GM12891 (cell line): ENCODE results near the gene HARBI1.

Experiments
- DNase-seq: peaks from one replicate; pipeline ENCODE4 v3.0.0; 2011; ENCODE audit warnings: low spot score; ENCODE audit not compliant: insufficient read length
- FAIRE-seq: peaks from 2 replicates; lab custom pipeline; 2011; peaks lifted over from hg19 to GRCh38; lab: Jason Lieb, UNC
- PAX5 ChIP-seq: IDR thresholded peaks from 2 replicates; pipeline ENCODE4 v1.6.1; 2011; ENCODE audit warnings: low read length, moderate library complexity, mild to moderate bottlenecking; ENCODE audit not compliant: insufficient read depth, severe bottlenecking
- POLR2A ChIP-seq: IDR thresholded peaks from 2 replicates; pipeline ENCODE4 v1.6.1; 2011; ENCODE audit warnings: low read depth, low read length, control low read depth
- POLR2AphosphoS5 ChIP-seq: IDR thresholded peaks from 2 replicates; pipeline ENCODE4 v1.6.1; 2011; ENCODE audit warnings: low read depth, low read length, control low read depth
- POU2F2 ChIP-seq: IDR thresholded peaks from 2 replicates; pipeline ENCODE4 v1.6.1; 2011; ENCODE audit warnings: low read depth, mild to moderate bottlenecking, control low read depth, low read length, moderate library complexity
- SPI1 ChIP-seq: IDR thresholded peaks from 2 replicates; pipeline ENCODE4 v1.6.1; 2011; ENCODE audit warnings: low read depth, low read length, control low read depth
- TAF1 ChIP-seq: IDR thresholded peaks from 2 replicates; pipeline ENCODE4 v1.6.1; 2011; ENCODE audit warnings: low read depth, low read length, control low read depth

HARBI1 gene

GRCh38 chr11:46635557-46636139 lies 18.6 kb upstream of the HARBI1 start:
- no peak for DNase-seq
- TF ChIP-seq TAF1 (no peak), SPI1 (no peak), POU2F2 (no peak), POLR2A (no peak), POLR2AphosphoS5 (no peak), PAX5 (no peak)
- no peak for FAIRE-seq

- DNase-seq (no peak), FAIRE-seq (no peak)
- TF ChIP-seq POU2F2 (no peak), POLR2A (no peak), SPI1 (no peak), POLR2AphosphoS5 (no peak), TAF1 (no peak), PAX5 (no peak)
These were observed 16.5 kb upstream of the HARBI1 start for GRCh38 chr11:46633291-46634217.

- TF ChIP-seq SPI1 (no peak), POLR2AphosphoS5 (no peak), POU2F2 (no peak), TAF1 (no peak), POLR2A (no peak), PAX5 (no peak)
- no peak for FAIRE-seq
- no peak for DNase-seq
These were observed 15.5 kb upstream of the HARBI1 start for GRCh38 chr11:46632502-46632901.

GRCh38 chr11:46631676-46632075 lies 14.6 kb upstream of the HARBI1 start:
- no peak for TF ChIP-seq SPI1
- no peak for TF ChIP-seq POLR2A
- no peak for TF ChIP-seq POU2F2
- no peak for TF ChIP-seq PAX5
- TF ChIP-seq TAF1: no peak
- no peak for TF ChIP-seq POLR2AphosphoS5
- no peak for DNase-seq
- FAIRE-seq: no peak

- TF ChIP-seq PAX5 (no peak), TAF1 (no peak), POLR2AphosphoS5 (no peak), POU2F2 (no peak), POLR2A (no peak), SPI1 (no peak)
- no peak for FAIRE-seq
- no peak for DNase-seq
These were observed 13.2 kb upstream of the HARBI1 start for GRCh38 chr11:46630237-46630636.

- FAIRE-seq (no peak), DNase-seq (no peak)
- no peak for TF ChIP-seq SPI1
- TF ChIP-seq TAF1: no peak
- TF ChIP-seq PAX5: no peak
- no peak for TF ChIP-seq POLR2A
- TF ChIP-seq POLR2AphosphoS5: no peak
- TF ChIP-seq POU2F2: no peak
These were observed 11.9 kb upstream of the HARBI1 start for GRCh38 chr11:46628961-46629360.

- no peak for DNase-seq
- FAIRE-seq: no peak
- no peak for TF ChIP-seq POLR2AphosphoS5
- TF ChIP-seq POU2F2: no peak
- no peak for TF ChIP-seq TAF1
- no peak for TF ChIP-seq POLR2A
- no peak for TF ChIP-seq PAX5
- no peak for TF ChIP-seq SPI1
These were observed 8.4 kb upstream of the HARBI1 start for GRCh38 chr11:46625406-46625805.

- no peak for DNase-seq
- no peak for TF ChIP-seq POLR2AphosphoS5
- no peak for TF ChIP-seq POU2F2
- no peak for TF ChIP-seq POLR2A
- no peak for TF ChIP-seq PAX5
- TF ChIP-seq SPI1: no peak
- no peak for TF ChIP-seq TAF1
- no peak for FAIRE-seq
These were observed 1.8 kb upstream of the HARBI1 start for GRCh38 chr11:46618837-46619236.

- FAIRE-seq (no peak), DNase-seq (no peak)
- no peak for TF ChIP-seq POLR2AphosphoS5
- TF ChIP-seq PAX5: no peak
- TF ChIP-seq POLR2A: no peak
These were observed 916 bp upstream of the HARBI1 start for GRCh38 chr11:46617972-46618314.
